ENCODE results near the gene RAPGEF6.
"Not testable (repeated sequence)": the region's sequence is repeated elsewhere in the genome, so short reads cannot be mapped to it uniquely, and the experiment has no call there.

The RAPGEF6 gene

DNA sequence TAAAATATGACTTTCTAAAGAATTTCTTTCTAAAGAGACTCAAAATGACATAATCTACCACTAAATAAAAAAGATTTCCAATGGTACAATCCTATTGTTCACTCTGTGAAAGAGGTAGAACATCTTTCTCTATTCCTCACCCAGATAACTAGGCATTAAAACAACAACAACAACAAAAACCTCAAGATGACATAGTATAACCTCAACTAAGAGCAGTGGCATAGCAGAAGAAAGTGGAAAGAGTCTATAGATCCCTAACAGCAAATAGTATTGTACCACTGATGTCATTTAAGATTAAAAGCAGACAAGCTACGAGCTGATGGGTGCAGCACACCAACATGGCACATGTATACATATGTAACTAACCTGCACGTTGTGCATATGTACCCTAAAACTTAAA is 29.9 kb downstream of the RAPGEF6 start:
- DNase-seq, result no peak

DNA sequence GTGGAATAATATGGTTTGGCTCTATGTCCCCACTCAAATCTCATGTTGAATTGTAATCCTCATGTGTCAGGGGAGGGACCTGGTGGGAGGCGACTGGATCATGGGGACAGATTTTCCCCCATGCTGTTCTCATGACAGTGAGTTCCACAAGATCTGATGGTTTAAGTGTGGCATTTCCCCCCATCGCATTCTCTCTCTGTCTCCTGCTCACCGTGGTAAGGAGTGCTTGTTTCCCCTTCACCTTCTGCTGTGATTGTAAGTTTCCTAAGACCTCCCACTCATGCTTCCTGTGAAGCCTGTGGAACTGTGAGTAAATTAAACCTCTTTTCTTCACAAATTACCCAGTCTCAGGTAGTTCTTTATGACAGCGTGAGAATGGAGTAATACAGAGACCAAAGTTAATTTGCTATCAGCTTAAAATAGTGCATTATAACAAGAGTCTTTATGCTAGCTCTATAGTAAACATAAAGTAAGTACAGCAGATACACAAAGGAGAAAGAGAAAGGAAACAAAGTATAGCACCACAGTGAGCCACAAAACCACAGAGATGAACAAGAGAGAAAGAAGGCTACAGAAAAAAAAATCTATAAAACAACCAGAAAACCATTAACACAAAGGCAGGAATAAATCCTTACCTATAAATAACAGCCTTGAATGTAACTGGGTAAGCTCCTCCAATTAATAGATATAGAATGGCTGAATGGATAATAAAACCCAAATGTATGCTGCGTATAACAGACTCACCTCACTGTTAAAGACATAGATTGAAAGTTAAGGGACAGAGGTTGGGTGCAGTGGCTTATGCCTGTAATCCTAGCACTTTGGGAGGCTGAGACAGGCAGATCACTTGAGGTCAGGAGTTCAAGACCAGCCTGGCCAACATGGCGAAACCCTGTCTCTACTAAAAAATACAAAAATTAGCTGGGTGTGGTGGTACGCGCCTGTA is 39.7 kb downstream of the RAPGEF6 start:
- DNase-seq, result no peak

DNA sequence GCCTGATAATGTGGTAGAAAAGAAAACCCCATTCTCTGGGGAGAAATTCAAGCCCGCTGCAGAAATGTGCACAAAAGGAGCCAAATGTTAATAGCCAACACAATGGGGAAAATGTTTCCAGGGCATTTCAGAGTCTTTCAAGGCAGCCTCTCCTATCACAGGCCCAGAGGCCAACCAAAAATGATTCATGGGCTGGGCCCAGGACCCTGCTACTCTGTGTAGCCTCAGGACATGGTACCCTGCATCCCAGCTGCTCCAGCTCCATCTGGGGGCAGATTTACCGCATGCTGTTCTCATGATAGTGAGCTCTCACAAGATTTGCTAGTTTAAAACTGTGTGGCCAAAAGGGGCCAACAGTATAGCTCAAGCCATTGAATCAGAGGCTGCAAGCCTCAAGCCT is 41.1 kb downstream of the RAPGEF6 start:
- no peak for DNase-seq

DNA sequence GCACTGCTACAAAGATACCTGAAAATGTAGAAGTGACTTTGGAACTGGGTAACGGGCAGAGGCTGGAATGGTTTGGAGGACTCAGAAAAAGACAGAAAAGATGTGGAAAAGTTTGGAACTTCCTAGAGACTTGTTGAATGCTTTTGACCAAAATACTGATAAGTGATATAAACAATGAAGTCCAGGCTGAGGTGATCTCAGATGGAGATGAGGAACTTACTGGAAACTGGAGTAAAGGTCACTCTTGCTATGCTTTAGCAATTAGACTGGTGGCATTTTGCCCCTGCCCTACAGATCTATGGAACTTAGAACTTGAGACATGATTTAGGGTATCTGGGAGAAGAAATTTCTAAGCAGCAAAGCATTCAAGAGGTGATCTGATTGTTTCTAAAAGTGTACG is 41.6 kb downstream of the RAPGEF6 start:
- DNase-seq, result not testable (repeated sequence)

DNA sequence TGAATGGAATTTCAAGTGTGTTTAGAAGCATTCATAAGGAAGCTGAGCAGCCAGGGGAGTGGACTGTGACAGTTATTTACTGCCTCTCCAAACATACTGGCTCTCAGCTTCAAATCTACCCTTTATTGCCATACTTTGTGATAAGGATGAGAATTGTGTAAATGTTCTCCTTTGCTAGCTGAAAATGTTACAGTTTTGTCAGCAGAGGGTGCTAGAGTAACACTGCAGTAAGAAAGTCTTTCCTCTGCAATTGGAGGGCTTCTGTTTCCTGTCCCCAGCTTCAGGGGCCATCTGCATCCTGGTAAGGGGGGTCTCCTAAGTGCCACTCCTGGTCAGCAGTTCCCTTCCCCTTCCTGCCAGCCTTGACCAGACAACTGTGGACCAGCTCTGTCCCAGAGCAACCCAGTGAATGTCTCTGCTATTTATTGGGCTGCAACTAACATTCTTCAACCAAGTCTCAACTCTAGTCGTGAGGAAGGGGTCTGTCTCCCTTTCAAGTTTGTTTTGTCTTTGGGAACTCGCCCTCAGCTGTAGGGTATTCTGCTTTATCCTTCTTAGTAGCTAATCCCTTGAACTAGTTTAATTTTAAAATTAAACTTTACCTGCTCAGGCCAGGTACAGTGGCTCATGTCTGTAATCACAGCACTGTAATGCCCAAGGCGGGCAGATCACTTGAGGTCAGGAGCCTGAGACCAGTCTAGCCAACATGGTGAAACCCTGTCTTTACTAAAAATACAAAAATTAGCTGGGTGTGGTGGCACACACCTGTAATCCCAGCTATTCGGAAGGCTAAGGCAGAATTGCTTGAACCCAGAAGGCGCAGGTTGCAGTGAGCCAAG is 45.3 kb downstream of the RAPGEF6 start:
- no peak for DNase-seq

- no peak for DNase-seq
Observed at GRCh38 chr5:131587541-131587940, 47.5 kb downstream of the RAPGEF6 start.

DNA sequence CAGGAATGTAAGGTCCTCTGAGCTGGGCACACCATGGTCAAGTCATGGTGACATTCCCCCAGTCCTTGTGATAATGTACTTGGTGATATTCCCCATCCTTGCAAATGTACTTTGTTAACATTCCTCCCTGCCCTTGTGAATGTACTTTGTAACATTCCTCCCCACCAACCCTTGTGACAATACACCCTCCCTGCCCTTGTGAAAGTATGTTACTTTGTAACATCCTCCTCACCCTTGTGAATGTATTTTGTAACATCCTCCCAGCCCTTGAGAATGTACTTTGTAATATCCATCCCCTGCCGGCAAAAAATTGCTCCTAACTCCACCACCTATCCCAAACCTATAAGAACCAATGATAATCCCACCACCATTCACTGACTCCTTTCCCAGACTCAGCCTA is 53.3 kb downstream of the RAPGEF6 start:
- no peak for DNase-seq

GRCh38 chr5:131579917-131580671 is 54.9 kb downstream of the RAPGEF6 start:
- DNase-seq, result no peak

GRCh38 chr5:131575660-131576227 is 59.3 kb downstream of the RAPGEF6 start:
- no peak for DNase-seq

DNA sequence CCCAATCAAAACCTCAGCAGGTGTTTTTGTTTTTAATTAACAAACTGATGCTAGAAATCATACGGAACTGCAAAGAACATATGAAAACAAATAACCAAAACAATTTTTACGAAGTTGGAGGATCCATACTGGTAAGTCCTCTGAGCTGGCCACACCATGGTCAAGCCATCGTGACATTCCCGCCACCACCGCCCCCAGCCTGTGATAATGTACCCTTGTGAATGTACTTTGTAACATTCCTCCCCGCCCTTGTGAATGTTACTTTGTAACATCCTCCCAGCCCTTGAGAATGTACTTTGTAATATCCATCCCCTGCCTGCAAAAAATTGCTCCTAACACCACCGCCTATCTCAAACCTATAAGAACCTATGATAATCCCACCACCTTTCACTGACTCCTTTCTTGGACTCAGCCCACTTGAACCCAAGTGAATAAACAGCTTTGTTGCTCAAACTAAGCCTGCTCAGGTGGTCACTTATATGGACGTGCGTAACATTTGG is 63.3 kb downstream of the RAPGEF6 start:
- DNase-seq, result no peak

DNA sequence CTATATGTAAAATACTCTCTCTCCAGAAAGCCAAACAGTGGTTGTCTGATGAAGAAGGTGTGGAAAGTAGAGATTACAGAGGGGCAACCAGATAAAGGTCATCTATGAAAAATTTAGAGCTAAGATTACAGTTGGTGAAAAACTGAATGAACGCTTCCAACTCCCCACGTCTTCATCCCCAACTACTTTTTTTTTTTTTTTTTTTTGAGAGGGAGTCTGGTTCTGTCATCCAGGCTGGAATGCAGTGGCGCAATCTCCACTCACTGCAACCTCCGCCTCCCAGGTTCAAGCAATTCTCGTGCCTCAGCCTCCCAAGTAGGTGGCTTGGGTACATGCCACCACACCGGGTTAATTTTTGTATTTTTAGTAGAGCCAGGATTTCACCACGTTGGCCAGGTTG is 64.3 kb downstream of the RAPGEF6 start:
- no peak for DNase-seq

DNA sequence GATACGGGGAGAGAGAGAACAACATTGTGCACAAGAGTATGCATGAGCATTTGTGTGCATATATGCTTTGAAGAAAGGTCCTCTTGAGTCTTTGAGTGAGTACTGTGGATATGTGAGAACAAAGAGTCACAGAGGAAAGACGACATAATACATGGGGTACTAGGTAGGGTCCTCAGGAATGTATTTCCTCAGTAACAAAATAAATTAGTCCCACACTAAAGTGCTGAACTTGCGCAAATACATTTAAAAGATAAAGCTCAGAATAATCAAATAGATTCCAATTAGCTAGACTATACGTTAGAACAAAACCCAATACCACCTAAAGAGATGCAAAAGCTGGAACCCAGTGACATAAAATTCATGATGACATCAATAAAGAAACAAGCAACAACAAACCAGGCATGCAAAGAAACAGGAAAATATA is 70.8 kb downstream of the RAPGEF6 start:
- DNase-seq, result no peak

DNA sequence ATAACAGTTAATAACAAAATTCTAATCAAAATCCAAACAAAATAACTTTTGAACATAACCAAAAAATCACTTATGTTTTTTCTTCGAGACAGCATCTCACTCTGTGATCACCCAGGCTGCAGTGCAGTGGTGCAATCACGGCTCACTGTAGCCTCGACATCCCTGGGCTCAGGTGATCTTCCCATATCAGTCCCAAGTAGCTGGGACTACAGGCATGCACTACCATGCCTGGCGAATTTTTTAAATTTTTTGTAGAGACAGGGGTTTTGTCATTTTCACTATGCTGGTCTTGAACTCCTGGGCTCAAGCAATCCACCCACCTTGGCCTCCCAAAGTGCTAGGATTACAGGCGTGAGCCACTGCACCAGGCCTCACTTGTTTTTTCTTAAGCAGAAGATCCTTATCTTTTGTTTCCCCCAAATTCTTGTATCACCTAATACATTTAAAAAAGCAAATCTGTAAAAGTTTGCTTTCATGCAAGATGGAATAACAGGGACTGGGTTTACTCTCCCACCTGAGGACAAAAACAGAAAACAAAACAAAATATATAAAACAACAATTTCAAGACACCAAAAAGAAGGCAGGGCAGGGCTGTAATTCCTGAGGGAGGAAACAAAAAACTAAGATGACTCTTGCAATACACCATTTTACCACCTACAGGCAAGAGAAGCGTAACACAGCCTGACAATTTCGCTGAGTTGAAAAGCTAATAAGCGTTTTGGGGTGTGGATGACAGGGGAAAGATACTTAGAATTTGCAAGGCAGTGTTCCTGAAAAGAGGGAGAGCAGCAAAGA is 71.4 kb downstream of the RAPGEF6 start:
- no peak for DNase-seq

DNA sequence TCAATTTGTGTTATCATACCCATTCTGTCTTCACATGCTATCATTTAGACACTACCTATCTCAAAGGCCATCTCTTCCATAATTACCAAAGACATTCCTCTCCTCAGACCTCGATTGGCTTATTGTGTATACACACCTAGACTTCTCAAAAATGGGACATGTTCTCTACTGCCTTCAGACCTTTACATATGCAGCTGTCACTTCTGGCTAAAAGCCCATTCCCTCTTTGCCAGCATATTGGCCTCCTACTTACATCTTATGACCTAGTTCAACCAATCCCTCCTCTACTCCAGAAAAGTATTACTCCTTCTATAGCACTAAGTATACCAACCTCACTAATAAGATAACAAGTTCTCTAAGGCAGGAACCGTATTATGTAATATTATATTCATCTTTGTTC is 84.4 kb downstream of the RAPGEF6 start:
- DNase-seq, result no peak

DNA sequence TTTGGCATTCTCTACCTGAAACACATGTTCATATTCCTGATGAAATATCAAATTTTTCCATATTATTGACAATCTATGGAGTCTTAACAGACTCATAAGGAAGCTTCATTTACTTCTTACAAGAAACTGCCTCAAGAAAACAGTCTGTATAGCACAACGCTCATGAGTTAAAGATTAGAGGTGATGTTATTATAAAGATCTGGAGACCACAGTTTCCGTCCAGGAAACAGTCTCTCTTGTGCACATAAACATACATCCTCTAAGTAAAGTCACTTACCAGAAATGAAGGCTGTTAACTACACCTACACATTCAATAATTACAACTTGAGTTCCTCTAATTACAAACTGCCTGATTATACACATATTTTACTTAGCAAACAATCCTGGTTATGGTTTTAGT is 86.9 kb downstream of the RAPGEF6 start:
- no peak for DNase-seq

- DNase-seq, result no peak
Observed at GRCh38 chr5:131545845-131546244, 89.2 kb downstream of the RAPGEF6 start.

DNA sequence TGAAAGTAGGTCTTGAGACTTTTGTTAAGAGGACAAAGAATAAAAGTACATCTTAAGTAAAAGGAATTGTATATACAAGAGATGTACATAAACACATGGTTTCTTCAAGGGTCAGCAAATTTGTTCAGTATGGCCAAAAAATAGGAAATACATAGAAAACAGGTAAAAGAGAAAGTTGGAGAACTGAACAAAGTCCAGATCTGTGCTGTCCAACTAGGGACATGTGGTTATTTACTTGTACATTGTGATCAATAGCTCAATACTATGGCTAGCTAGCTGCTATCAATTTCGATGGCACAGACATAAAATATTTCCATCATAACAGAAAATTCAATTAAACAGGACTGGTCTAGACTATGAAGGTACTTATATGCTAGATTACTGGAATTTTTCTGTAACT is 92.3 kb downstream of the RAPGEF6 start:
- DNase-seq, result no peak

GRCh38 chr5:131541762-131542161 is 93.3 kb downstream of the RAPGEF6 start:
- DNase-seq, result no peak

GRCh38 chr5:131541071-131541470 is 94.0 kb downstream of the RAPGEF6 start:
- DNase-seq, result peak; percentile 22 to 68

DNA sequence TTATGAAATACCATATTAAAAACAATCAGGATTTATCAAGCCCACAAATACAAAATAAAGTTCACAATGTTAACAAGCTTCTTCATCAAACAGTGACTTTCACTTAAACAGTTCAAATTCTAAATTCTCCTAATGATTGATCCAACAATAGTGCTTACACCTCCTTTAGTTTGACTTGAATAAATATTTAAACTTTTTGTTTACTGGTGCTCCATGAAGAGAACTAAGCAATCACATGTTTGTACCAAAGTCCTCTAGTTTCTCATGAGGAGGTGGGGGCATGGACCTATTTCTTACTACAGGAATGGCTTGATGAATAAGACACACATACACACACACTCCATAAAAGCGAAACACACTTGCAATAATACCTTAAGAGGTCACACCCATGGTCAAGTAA is 95.8 kb downstream of the RAPGEF6 start:
- DNase-seq, result no peak

DNA sequence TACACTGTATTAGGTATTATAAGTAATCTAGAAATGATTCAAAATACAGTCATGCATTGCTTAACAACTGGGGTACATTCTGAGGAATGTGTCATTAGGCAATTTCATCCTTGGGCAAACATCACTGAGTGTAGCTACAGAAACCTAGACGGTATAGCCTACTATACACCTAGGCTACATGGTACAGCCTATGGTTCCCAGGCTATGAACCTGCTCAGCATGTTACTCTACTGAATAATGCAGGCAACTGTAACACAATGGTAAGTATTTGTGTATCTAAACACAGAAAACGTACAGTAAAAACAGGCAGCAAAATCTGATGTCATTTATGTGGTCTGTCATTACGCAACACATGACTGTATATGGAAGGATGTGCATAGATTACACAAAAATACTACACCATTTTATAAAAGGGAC is 96.8 kb downstream of the RAPGEF6 start:
- no peak for DNase-seq

Data from NCI-H187 (cell line).